ENCODE measurements around the gene PCYT2. TPM values are rescaled to one million over a fixed set of nuclear protein-coding genes. Genes with fewer than 3 reads are reported as not detected.

PCYT2 gene
- total RNA-seq, 1 donor: 67.0 TPM

DNA sequence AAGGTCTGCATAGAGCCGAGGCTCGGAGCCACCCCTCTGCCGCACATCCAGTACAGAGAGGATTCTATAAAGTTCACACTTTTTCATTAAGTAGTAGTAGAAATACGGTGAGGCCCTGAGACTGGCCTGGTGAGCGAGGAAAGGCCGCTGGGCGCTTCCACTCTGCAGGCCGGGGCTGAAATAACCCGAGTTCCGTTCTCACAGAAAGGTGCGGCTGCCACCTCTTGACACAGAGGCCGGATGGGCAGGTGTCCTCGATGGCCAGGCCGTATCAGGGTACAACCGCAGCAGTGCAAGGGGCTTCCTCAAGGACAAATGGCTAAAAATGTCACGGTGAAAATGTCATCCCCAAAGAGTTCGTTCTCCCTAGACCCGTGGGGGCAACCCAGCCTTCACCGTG is 770 bp upstream of the PCYT2 start:
- H2AFZ ChIP-seq (ENCODE audit: low read length): no peak overlapping the region
- no peak overlapping the region for H3K4me2 ChIP-seq (ENCODE audit: insufficient read depth, low read length)

DNA sequence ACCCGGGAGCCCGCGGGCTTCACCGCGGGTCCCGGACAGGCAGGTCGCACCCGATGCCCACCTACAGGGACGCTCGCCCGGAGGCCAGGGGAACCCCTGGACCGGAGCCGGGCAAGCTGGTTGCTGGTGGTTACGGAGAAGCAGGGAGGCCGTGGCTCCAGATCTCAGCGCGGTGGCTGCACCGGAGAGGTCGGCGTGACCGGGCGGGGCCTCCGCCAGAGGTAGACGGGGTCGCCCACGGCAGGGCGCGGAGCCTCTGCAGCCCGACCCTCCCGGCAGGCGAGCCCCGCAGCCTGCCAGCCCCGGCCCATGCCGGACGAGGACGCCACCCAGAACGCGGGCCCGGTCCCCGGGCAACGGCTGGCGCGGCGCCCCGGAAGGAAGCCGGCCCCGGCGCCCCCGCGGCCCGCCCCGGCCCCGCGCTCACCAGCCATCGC is 341 bp downstream of the PCYT2 start:
- Histone ChIP-seq H3K79me2 (ENCODE audit: insufficient read depth, low read length) (peaks cover 29% of the 10 kb centered on the region), H3K36me3 (ENCODE audit: insufficient read depth, low read length) (peaks cover 43% of the 10 kb centered on the region), H3K27ac (ENCODE audit: low read depth, low read length) (no peak overlapping the region), H4K20me1 (ENCODE audit: insufficient read depth, low read length) (peaks cover 31% of the 10 kb centered on the region), H3K4me3 (ENCODE audit: insufficient read depth, low read length) (peak overlapping the region; percentile 82), H3K9me3 (ENCODE audit: low read depth, low read length) (no peaks in the 10 kb centered on the region), H3K27me3 (ENCODE audit: insufficient read depth, low read length) (no peaks in the 10 kb centered on the region), H3K4me1 (ENCODE audit: insufficient read depth, low read length) (peaks cover 5% of the 10 kb centered on the region), H2AFZ (ENCODE audit: low read length) (peak overlapping the region; percentile 2), H3K4me2 (ENCODE audit: insufficient read depth, low read length) (peak overlapping the region; percentile 79)
- peak; percentile 96 for DNase-seq (ENCODE audit: insufficient read length, low spot score, missing footprints)
- TF ChIP-seq, protein P1, sequence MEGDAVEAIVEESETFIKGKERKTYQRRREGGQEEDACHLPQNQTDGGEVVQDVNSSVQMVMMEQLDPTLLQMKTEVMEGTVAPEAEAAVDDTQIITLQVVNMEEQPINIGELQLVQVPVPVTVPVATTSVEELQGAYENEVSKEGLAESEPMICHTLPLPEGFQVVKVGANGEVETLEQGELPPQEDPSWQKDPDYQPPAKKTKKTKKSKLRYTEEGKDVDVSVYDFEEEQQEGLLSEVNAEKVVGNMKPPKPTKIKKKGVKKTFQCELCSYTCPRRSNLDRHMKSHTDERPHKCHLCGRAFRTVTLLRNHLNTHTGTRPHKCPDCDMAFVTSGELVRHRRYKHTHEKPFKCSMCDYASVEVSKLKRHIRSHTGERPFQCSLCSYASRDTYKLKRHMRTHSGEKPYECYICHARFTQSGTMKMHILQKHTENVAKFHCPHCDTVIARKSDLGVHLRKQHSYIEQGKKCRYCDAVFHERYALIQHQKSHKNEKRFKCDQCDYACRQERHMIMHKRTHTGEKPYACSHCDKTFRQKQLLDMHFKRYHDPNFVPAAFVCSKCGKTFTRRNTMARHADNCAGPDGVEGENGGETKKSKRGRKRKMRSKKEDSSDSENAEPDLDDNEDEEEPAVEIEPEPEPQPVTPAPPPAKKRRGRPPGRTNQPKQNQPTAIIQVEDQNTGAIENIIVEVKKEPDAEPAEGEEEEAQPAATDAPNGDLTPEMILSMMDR (IDR thresholded peaks at IDR 0.05; ENCODE audit: extremely low read depth, low read depth, low read length): no peak

More for the DNA sequence above, 770 bp upstream of the PCYT2 start:
- Histone ChIP-seq H3K27me3 (ENCODE audit: insufficient read depth, low read length) (no peaks in the 10 kb centered on the region), H3K79me2 (ENCODE audit: insufficient read depth, low read length) (peaks cover 37% of the 10 kb centered on the region), H3K4me3 (ENCODE audit: insufficient read depth, low read length) (no peak overlapping the region), H3K27ac (ENCODE audit: low read depth, low read length) (no peak overlapping the region), H3K9me3 (ENCODE audit: low read depth, low read length) (no peaks in the 10 kb centered on the region), H4K20me1 (ENCODE audit: insufficient read depth, low read length) (peaks cover 38% of the 10 kb centered on the region), H3K4me1 (ENCODE audit: insufficient read depth, low read length) (peaks cover 14% of the 10 kb centered on the region), H3K36me3 (ENCODE audit: insufficient read depth, low read length) (peaks cover 47% of the 10 kb centered on the region)
- TF ChIP-seq, protein P1 (IDR thresholded peaks at IDR 0.05; ENCODE audit: extremely low read depth, low read depth, low read length): no peak
- no peak for DNase-seq (ENCODE audit: insufficient read length, low spot score, missing footprints)

GRCh38 chr17:81909966-81910839 is 996 bp downstream of the PCYT2 start:
- H4K20me1 ChIP-seq (ENCODE audit: insufficient read depth, low read length): peaks cover 25% of the 10 kb centered on the region
- peaks cover 22% of the 10 kb centered on the region for H3K79me2 ChIP-seq (ENCODE audit: insufficient read depth, low read length)
- peaks cover 37% of the 10 kb centered on the region for H3K36me3 ChIP-seq (ENCODE audit: insufficient read depth, low read length)
- peak overlapping the region; percentile 2 for H2AFZ ChIP-seq (ENCODE audit: low read length)
- no peaks in the 10 kb centered on the region for H3K9me3 ChIP-seq (ENCODE audit: low read depth, low read length)
- H3K4me2 ChIP-seq (ENCODE audit: insufficient read depth, low read length): peak overlapping the region; percentile 79
- DNase-seq (ENCODE audit: insufficient read length, low spot score, missing footprints): peak; percentile 97
- H3K4me3 ChIP-seq (ENCODE audit: insufficient read depth, low read length): peak overlapping the region; percentile 82
- no peaks in the 10 kb centered on the region for H3K27me3 ChIP-seq (ENCODE audit: insufficient read depth, low read length)
- TF ChIP-seq, protein P1 (IDR thresholded peaks at IDR 0.05; ENCODE audit: extremely low read depth, low read depth, low read length): no peak
- peaks cover 5% of the 10 kb centered on the region for H3K4me1 ChIP-seq (ENCODE audit: insufficient read depth, low read length)
- H3K27ac ChIP-seq (ENCODE audit: low read depth, low read length): no peak overlapping the region

- Histone ChIP-seq H3K27me3 (ENCODE audit: insufficient read depth, low read length) (no peaks in the 10 kb centered on the region), H3K36me3 (ENCODE audit: insufficient read depth, low read length) (peaks cover 27% of the 10 kb centered on the region), H3K9me3 (ENCODE audit: low read depth, low read length) (no peaks in the 10 kb centered on the region), H3K79me2 (ENCODE audit: insufficient read depth, low read length) (peaks cover 13% of the 10 kb centered on the region), H2AFZ (ENCODE audit: low read length) (no peak overlapping the region), H4K20me1 (ENCODE audit: insufficient read depth, low read length) (peaks cover 16% of the 10 kb centered on the region), H3K4me1 (ENCODE audit: insufficient read depth, low read length) (peaks cover 5% of the 10 kb centered on the region), H3K4me3 (ENCODE audit: insufficient read depth, low read length) (no peak overlapping the region), H3K27ac (ENCODE audit: low read depth, low read length) (no peak overlapping the region), H3K4me2 (ENCODE audit: insufficient read depth, low read length) (no peak overlapping the region)
- no peak for DNase-seq (ENCODE audit: insufficient read length, low spot score, missing footprints)
- TF ChIP-seq, protein P1 (IDR thresholded peaks at IDR 0.05; ENCODE audit: extremely low read depth, low read depth, low read length): no peak
These were observed 2.0 kb downstream of the PCYT2 start for GRCh38 chr17:81909231-81909630.

All from osteoblast (primary cell).